GM23338 (cell line): ENCODE results near the gene NUDT5. TPM values are rescaled to one million over a fixed set of nuclear protein-coding genes. Genes with fewer than 3 reads are reported as not detected.
A peak's percentile ranks its signal among the peaks of the same experiment; 100 is the strongest.

ENCODE experiments used
- ATAC-seq: fragments of 200-7000 bp; cut with Tn5 transposase; 3 replicates; pipeline ENCODE4 v1.9.1; 2020
- DNase-seq: peaks from one replicate; pipeline ENCODE4 v3.0.0-alpha.2; 2015; ENCODE audit warnings: low spot score
- H2AFZ ChIP-seq: fragments of 200-600 bp; sonication (generic); 2 replicates; pipeline ENCODE4 v1.8.0; 2016; ENCODE audit warnings: antibody characterized with exemption, mild to moderate bottlenecking, moderate library complexity
- H3F3A ChIP-seq: fragments of 200-600 bp; sonication (generic); replicated peaks from 2 replicates; pipeline ENCODE4 v1.8.0; 2017; ENCODE audit warnings: antibody characterized with exemption, mixed run types, low read depth
- H3K27ac ChIP-seq: fragments of 200-600 bp; sonication (generic); 2 replicates; pipeline ENCODE4 v1.6.1; 2016; ENCODE audit warnings: low read depth
- H3K27me3 ChIP-seq: fragments of 200-600 bp; sonication (generic); 2 replicates; pipeline ENCODE4 v1.8.0; 2016; ENCODE audit warnings: mild to moderate bottlenecking, mixed run types, moderate library complexity; ENCODE audit not compliant: insufficient read depth
- H3K36me3 ChIP-seq: fragments of 200-600 bp; sonication (generic); 2 replicates; pipeline ENCODE4 v1.8.0; 2016; ENCODE audit warnings: mild to moderate bottlenecking; ENCODE audit not compliant: insufficient read depth
- H3K4me1 ChIP-seq: fragments of 200-600 bp; sonication (generic); 2 replicates; pipeline ENCODE4 v1.8.0; 2016; ENCODE audit warnings: mild to moderate bottlenecking, moderate library complexity; ENCODE audit not compliant: insufficient read depth
- H3K4me2 ChIP-seq: fragments of 200-600 bp; sonication (generic); 2 replicates; pipeline ENCODE4 v1.7.1; 2017; ENCODE audit warnings: mixed run types
- H3K4me3 ChIP-seq: fragments of 200-600 bp; sonication (generic); 2 replicates; pipeline ENCODE4 v1.6.1; 2016; ENCODE audit warnings: mixed run types
- H3K79me2 ChIP-seq: fragments of 200-600 bp; sonication (generic); replicated peaks from 2 replicates; pipeline ENCODE4 v1.8.0; 2017; ENCODE audit warnings: mild to moderate bottlenecking; ENCODE audit not compliant: insufficient read depth
- H3K9me2 ChIP-seq: fragments of 200-600 bp; sonication (generic); 2 replicates; pipeline ENCODE4 v1.8.0; 2017; ENCODE audit not compliant: insufficient read depth
- H4K20me1 ChIP-seq: fragments of 200-600 bp; sonication (generic); replicated peaks from 2 replicates; pipeline ENCODE4 v1.8.0; 2017; ENCODE audit warnings: mild to moderate bottlenecking; ENCODE audit not compliant: insufficient read depth
- H3K27ac Mint-ChIP-seq: 2 replicates; pipeline ENCODE4 v1.8.0; 2020; ENCODE audit warnings: inconsistent platforms, mild to moderate bottlenecking, moderate library complexity, mixed read lengths
- H3K27me3 Mint-ChIP-seq: 3 replicates; pipeline ENCODE4 v1.8.0; 2022; ENCODE audit warnings: low read depth, mild to moderate bottlenecking, moderate library complexity, mixed read lengths, inconsistent platforms; ENCODE audit not compliant: insufficient read depth, poor library complexity
- H3K36me3 Mint-ChIP-seq: 3 replicates; pipeline ENCODE4 v1.8.0; 2021; ENCODE audit warnings: low read depth, mild to moderate bottlenecking, inconsistent platforms, moderate library complexity, mixed read lengths
- H3K4me1 Mint-ChIP-seq: 3 replicates; pipeline ENCODE4 v1.8.0; 2020; ENCODE audit warnings: mild to moderate bottlenecking, inconsistent platforms, mixed read lengths
- H3K4me3 Mint-ChIP-seq: 3 replicates; pipeline ENCODE4 v1.8.0; 2021; ENCODE audit warnings: moderate library complexity, mild to moderate bottlenecking, inconsistent platforms, mixed read lengths
- H3K9me3 Mint-ChIP-seq: 3 replicates; pipeline ENCODE4 v1.8.0; 2020; ENCODE audit warnings: moderate library complexity, mild to moderate bottlenecking, inconsistent platforms, mixed read lengths
- CTCF ChIP-seq, 2 experiments: fragments of 200-600 bp in 1 of 2; sonication (generic) in 1 of 2; conservative IDR thresholded peaks; 2 replicates each; pipeline versions ENCODE4 v1.5.1 to v1.6.1; 2016 to 2017; ENCODE audit warnings: antibody characterized with exemption in 2 of 2, low read depth in 2 of 2, mild to moderate bottlenecking in 2 of 2, moderate library complexity in 1 of 2
- ETS1 ChIP-seq: IDR thresholded peaks from 2 replicates; pipeline ENCODE4 v1.6.1; 2016; ENCODE audit warnings: antibody characterized with exemption
- EZH2 ChIP-seq: fragments of 200-600 bp; sonication (generic); IDR thresholded peaks from one replicate; pipeline ENCODE4 v1.8.0; 2017; ENCODE audit warnings: antibody characterized with exemption, mild to moderate bottlenecking, low read depth; ENCODE audit not compliant: unreplicated experiment
- EZH2phosphoT487 ChIP-seq: fragments of 200-600 bp; sonication (generic); IDR thresholded peaks from one replicate; pipeline ENCODE4 v1.8.1; 2018; ENCODE audit warnings: antibody characterized with exemption; ENCODE audit not compliant: unreplicated experiment
- NANOG ChIP-seq: IDR thresholded peaks from 2 replicates; pipeline ENCODE4 v1.6.1; 2016; ENCODE audit warnings: antibody characterized with exemption, borderline replicate concordance
- POLR2AphosphoS5 ChIP-seq: IDR thresholded peaks from 2 replicates; pipeline ENCODE4 v1.6.1; 2016; ENCODE audit warnings: antibody characterized with exemption, low read depth
- STAT1 ChIP-seq: IDR thresholded peaks from one replicate; pipeline ENCODE4 v1.6.1; 2016; ENCODE audit warnings: antibody characterized with exemption; ENCODE audit not compliant: unreplicated experiment
- ZNF114 ChIP-seq: fragments of 250-450 bp; sonication (Bioruptor Pico); IDR thresholded peaks from 2 replicates; pipeline ENCODE4 v1.5.0; 2020; ENCODE audit warnings: mild to moderate bottlenecking, moderate library complexity
- ZNF331 ChIP-seq: fragments of 250-450 bp; sonication (Bioruptor Pico); IDR thresholded peaks from 2 replicates; pipeline ENCODE4 v1.5.0; 2020; ENCODE audit warnings: low read depth, mild to moderate bottlenecking, moderate library complexity
- polyA plus RNA-seq: library from polyadenylated mRNA; unstranded; fragments of >200 nt; fragmentation: Nextera tagmentation; extraction: Ambion mirVana; gene quantifications from 2 replicates; pipeline ENCODE4 v1.2.1, GENCODE V29; 2016
- total RNA-seq: library from RNA; depleted of rRNA; stranded (reverse); fragments of >200 nt; shearing (Covaris generic); gene quantifications from 2 replicates; pipeline ENCODE4 v1.2.3, GENCODE V29; 2014
- TF ChIP-seq, protein P1 (sequence below): IDR thresholded peaks from one replicate; pipeline ENCODE4 v1.6.1; 2018; ENCODE audit warnings: antibody characterized with exemption; ENCODE audit not compliant: unreplicated experiment

NUDT5 gene
- total and polyA plus RNA-seq, 2 experiments from 2014 or later = 94.3 to 255 TPM

DNA sequence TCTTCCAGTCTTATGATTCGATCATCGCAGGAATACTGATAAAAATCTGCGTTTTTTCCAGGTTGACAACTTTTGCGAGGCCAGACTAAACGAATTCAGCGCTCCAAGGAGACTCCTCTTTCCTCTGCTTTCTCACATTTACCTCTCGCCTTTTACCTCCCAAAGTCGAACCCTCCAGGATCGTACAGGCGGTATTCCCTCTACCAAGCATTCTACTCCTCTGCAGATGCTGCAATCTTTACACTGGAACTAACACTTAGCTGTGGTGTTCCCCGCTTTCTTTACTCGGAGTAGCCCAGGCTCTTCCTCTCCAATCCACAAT lies 449 bp downstream of the NUDT5 start:
- peaks cover 95% of the 10 kb centered on the region for H3K79me2 ChIP-seq
- ATAC-seq = peak; percentile 15
- TF ChIP-seq ZNF114 (CRISPR knock-in tag) = no peak
- no peak for TF ChIP-seq ETS1
- no peak for TF ChIP-seq CTCF (conservative IDR thresholded peaks at IDR 0.05; ENCODE audit: low read depth in 2 of 2)

GRCh38 chr10:12194752-12195271 lies 879 bp downstream of the NUDT5 start:
- DNase-seq (peak; percentile 40), ATAC-seq (peak; percentile 12)
- Histone ChIP-seq H3K36me3 (peaks cover 14% of the 10 kb centered on the region; the same call in 1 of the 2 replicates), H3F3A (no peaks in the 10 kb centered on the region; the same call in 1 of the 2 replicates), H3K4me2 (peak overlapping the region; percentile 84), H2AFZ (peak overlapping the region; percentile 83), H3K27me3 (no peaks in the 10 kb centered on the region), H3K27ac (peak overlapping the region; percentile 88), H3K9me2 (no peaks in the 10 kb centered on the region), H3K79me2 (peaks cover 95% of the 10 kb centered on the region), H4K20me1 (peaks cover 34% of the 10 kb centered on the region), H3K4me1 (peaks cover 12% of the 10 kb centered on the region), H3K4me3 (peak overlapping the region; percentile 79)
- no peaks in the 10 kb centered on the region; the same call in 2 of the 3 replicates for H3K9me3 Mint-ChIP-seq
- peaks cover 22% of the 10 kb centered on the region for H3K36me3 Mint-ChIP-seq
- peaks cover 11% of the 10 kb centered on the region for H3K27me3 Mint-ChIP-seq
- H3K4me3 Mint-ChIP-seq = peak overlapping the region; percentile 91
- peaks cover 8% of the 10 kb centered on the region for H3K4me1 Mint-ChIP-seq
- H3K27ac Mint-ChIP-seq = peak overlapping the region; percentile 98
- TF ChIP-seq EZH2 (no peak), POLR2AphosphoS5 (no peak), ZNF331 (no peak), NANOG (no peak), EZH2phosphoT487 (no peak), STAT1 (no peak), ETS1 (no peak), CTCF (conservative IDR thresholded peaks at IDR 0.05; ENCODE audit: low read depth in 2 of 2) (no peak)
- TF ChIP-seq, protein P1, sequence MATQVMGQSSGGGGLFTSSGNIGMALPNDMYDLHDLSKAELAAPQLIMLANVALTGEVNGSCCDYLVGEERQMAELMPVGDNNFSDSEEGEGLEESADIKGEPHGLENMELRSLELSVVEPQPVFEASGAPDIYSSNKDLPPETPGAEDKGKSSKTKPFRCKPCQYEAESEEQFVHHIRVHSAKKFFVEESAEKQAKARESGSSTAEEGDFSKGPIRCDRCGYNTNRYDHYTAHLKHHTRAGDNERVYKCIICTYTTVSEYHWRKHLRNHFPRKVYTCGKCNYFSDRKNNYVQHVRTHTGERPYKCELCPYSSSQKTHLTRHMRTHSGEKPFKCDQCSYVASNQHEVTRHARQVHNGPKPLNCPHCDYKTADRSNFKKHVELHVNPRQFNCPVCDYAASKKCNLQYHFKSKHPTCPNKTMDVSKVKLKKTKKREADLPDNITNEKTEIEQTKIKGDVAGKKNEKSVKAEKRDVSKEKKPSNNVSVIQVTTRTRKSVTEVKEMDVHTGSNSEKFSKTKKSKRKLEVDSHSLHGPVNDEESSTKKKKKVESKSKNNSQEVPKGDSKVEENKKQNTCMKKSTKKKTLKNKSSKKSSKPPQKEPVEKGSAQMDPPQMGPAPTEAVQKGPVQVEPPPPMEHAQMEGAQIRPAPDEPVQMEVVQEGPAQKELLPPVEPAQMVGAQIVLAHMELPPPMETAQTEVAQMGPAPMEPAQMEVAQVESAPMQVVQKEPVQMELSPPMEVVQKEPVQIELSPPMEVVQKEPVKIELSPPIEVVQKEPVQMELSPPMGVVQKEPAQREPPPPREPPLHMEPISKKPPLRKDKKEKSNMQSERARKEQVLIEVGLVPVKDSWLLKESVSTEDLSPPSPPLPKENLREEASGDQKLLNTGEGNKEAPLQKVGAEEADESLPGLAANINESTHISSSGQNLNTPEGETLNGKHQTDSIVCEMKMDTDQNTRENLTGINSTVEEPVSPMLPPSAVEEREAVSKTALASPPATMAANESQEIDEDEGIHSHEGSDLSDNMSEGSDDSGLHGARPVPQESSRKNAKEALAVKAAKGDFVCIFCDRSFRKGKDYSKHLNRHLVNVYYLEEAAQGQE = no peak

More for the DNA sequence above, 449 bp downstream of the NUDT5 start:
- peak overlapping the region; percentile 79 for H3K4me3 ChIP-seq
- H3K27ac Mint-ChIP-seq = peak overlapping the region; percentile 98
- H3K27me3 Mint-ChIP-seq = peaks cover 11% of the 10 kb centered on the region
- H2AFZ ChIP-seq = peak overlapping the region; percentile 83
- peaks cover 35% of the 10 kb centered on the region for H4K20me1 ChIP-seq
- H3K4me2 ChIP-seq = peak overlapping the region; percentile 84
- H3K4me3 Mint-ChIP-seq = peak overlapping the region; percentile 91
- no peaks in the 10 kb centered on the region; the same call in 1 of the 2 replicates for H3F3A ChIP-seq
- peaks cover 15% of the 10 kb centered on the region; the same call in 1 of the 2 replicates for H3K36me3 ChIP-seq
- peaks cover 12% of the 10 kb centered on the region for H3K4me1 ChIP-seq
- H3K36me3 Mint-ChIP-seq = peaks cover 22% of the 10 kb centered on the region
- H3K27me3 ChIP-seq = no peaks in the 10 kb centered on the region
- H3K9me3 Mint-ChIP-seq = no peaks in the 10 kb centered on the region; the same call in 2 of the 3 replicates
- H3K9me2 ChIP-seq = no peaks in the 10 kb centered on the region
- H3K27ac ChIP-seq = peak overlapping the region; percentile 88
- H3K4me1 Mint-ChIP-seq = peaks cover 8% of the 10 kb centered on the region
- no peak for DNase-seq
